ENCODE measurements around the gene ZFHX3. TPM values are rescaled to one million over a fixed set of nuclear protein-coding genes. Genes with fewer than 3 reads are reported as not detected.

Gene ZFHX3
- total RNA-seq, 2 donors from 2014 or later, result 0.79 to 2.2 TPM

- WGBS, 2 experiments (ENCODE audit: insufficient coverage in 1 of 2, insufficient read length in 1 of 2), result 91 to 95% methylated on average over 6 of the region's 6 CpGs
- H3K4me1 Mint-ChIP-seq, result no peaks in the 10 kb centered on the region
- Histone ChIP-seq H3K27me3 (ENCODE audit: control insufficient read depth, insufficient read depth, low read length, poor library complexity, severe bottlenecking) (no peaks in the 10 kb centered on the region), H3K9ac (ENCODE audit: extremely low read depth, low read length, poor library complexity, severe bottlenecking) (no peak overlapping the region), H3K4me1 (ENCODE audit: control insufficient read depth, insufficient read depth, low read length) (no peaks in the 10 kb centered on the region), H3K9me3 (ENCODE audit: control insufficient read depth, low read length) (no peaks in the 10 kb centered on the region), H3K27ac (ENCODE audit: low read depth, low read length) (no peak overlapping the region), H3K4me3 (ENCODE audit: low read length) (no peak overlapping the region), H3K36me3 (ENCODE audit: control insufficient read depth, insufficient read depth, low read length) (no peaks in the 10 kb centered on the region)
- no peaks in the 10 kb centered on the region for H3K9me3 Mint-ChIP-seq
- H3K27ac Mint-ChIP-seq, result no peak overlapping the region
- H3K27me3 Mint-ChIP-seq (ENCODE audit: insufficient read depth), result peaks cover 7% of the 10 kb centered on the region
- no peak overlapping the region for H3K4me3 Mint-ChIP-seq
- TF ChIP-seq CTCF (conservative IDR thresholded peaks at IDR 0.05), result no peak
- no peak for DNase-seq
- H3K36me3 Mint-ChIP-seq (ENCODE audit: low read depth), result no peaks in the 10 kb centered on the region
These were observed 228.6 kb downstream of the ZFHX3 start for GRCh38 chr16:72819345-72819744.

- H3K27me3 Mint-ChIP-seq (ENCODE audit: insufficient read depth), result peaks cover 7% of the 10 kb centered on the region
- Histone ChIP-seq H3K4me1 (ENCODE audit: control insufficient read depth, insufficient read depth, low read length) (no peaks in the 10 kb centered on the region), H3K9me3 (ENCODE audit: control insufficient read depth, low read length) (no peaks in the 10 kb centered on the region), H3K36me3 (ENCODE audit: control insufficient read depth, insufficient read depth, low read length) (no peaks in the 10 kb centered on the region), H3K27me3 (ENCODE audit: control insufficient read depth, insufficient read depth, low read length, poor library complexity, severe bottlenecking) (no peaks in the 10 kb centered on the region), H3K4me3 (ENCODE audit: low read length) (no peak overlapping the region), H3K27ac (ENCODE audit: low read depth, low read length) (no peak overlapping the region), H3K9ac (ENCODE audit: extremely low read depth, low read length, poor library complexity, severe bottlenecking) (no peak overlapping the region)
- H3K27ac Mint-ChIP-seq, result no peak overlapping the region
- peak; percentile 67 for DNase-seq
- no peaks in the 10 kb centered on the region for H3K4me1 Mint-ChIP-seq
- H3K9me3 Mint-ChIP-seq, result no peaks in the 10 kb centered on the region
- 75 to 89% methylated on average over 2 to 4 of the region's 4 CpGs for WGBS, 2 experiments (ENCODE audit: insufficient coverage in 1 of 2, insufficient read length in 1 of 2)
- no peaks in the 10 kb centered on the region for H3K36me3 Mint-ChIP-seq (ENCODE audit: low read depth)
- peak; percentile 76 for TF ChIP-seq CTCF (conservative IDR thresholded peaks at IDR 0.05)
- no peak overlapping the region for H3K4me3 Mint-ChIP-seq
These were observed 229.6 kb downstream of the ZFHX3 start for GRCh38 chr16:72818236-72818845.

- Histone ChIP-seq H3K4me3 (ENCODE audit: low read length) (no peak overlapping the region), H3K27me3 (ENCODE audit: control insufficient read depth, insufficient read depth, low read length, poor library complexity, severe bottlenecking) (peaks cover 8% of the 10 kb centered on the region), H3K9ac (ENCODE audit: extremely low read depth, low read length, poor library complexity, severe bottlenecking) (no peak overlapping the region), H3K4me1 (ENCODE audit: control insufficient read depth, insufficient read depth, low read length) (no peaks in the 10 kb centered on the region), H3K9me3 (ENCODE audit: control insufficient read depth, low read length) (no peaks in the 10 kb centered on the region), H3K36me3 (ENCODE audit: control insufficient read depth, insufficient read depth, low read length) (no peaks in the 10 kb centered on the region), H3K27ac (ENCODE audit: low read depth, low read length) (no peak overlapping the region)
- Mint-ChIP-seq H3K4me1 (peaks cover 7% of the 10 kb centered on the region), H3K27ac (no peak overlapping the region), H3K4me3 (no peak overlapping the region), H3K36me3 (ENCODE audit: low read depth) (no peaks in the 10 kb centered on the region), H3K27me3 (ENCODE audit: insufficient read depth) (peaks cover 7% of the 10 kb centered on the region), H3K9me3 (no peaks in the 10 kb centered on the region)
- no peak for TF ChIP-seq CTCF (conservative IDR thresholded peaks at IDR 0.05)
- no peak for DNase-seq
- WGBS, 2 experiments (ENCODE audit: insufficient coverage in 1 of 2, insufficient read length in 1 of 2), result 90 to 98% methylated on average over 3 to 5 of the region's 5 CpGs
These were observed 232.3 kb downstream of the ZFHX3 start for GRCh38 chr16:72815348-72816318.
